ENCODE measurements around the gene ACSM3. TPM values are rescaled to one million over a fixed set of nuclear protein-coding genes. Genes with fewer than 3 reads are reported as not detected.

Gene ACSM3
- total RNA-seq, 1 experiment from 2014 or later: 2.3 TPM

DNA sequence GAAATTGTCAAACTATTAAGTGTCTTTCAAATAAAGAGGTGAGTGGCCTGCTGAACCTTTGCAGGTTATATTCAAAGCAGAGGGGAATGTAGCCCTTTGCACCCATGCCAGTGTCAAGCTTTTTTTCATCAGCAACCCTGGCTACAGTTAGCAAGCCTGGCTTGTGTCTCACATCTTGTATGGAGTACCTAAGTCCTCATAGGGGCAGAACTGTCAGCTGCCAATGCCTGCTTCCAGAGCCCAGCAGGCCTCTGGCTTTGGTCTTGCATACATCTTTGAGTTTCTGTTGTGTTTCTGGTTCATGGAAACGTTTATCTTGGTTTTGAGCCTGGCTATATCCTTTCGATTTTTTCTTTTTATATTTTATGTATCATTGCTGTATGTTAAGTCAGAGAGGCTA is 69.3 kb downstream of the ACSM3 start:
- Mint-ChIP-seq H3K27ac (ENCODE audit: low read depth, unreplicated experiment) (no peak overlapping the region), H3K27me3 (ENCODE audit: insufficient read depth, unreplicated experiment) (no peaks in the 10 kb centered on the region), H3K9me3 (ENCODE audit: unreplicated experiment) (no peaks in the 10 kb centered on the region), H3K4me3 (ENCODE audit: unreplicated experiment) (no peak overlapping the region), H3K36me3 (ENCODE audit: insufficient read depth, unreplicated experiment) (peaks cover 18% of the 10 kb centered on the region), H3K4me1 (ENCODE audit: insufficient read depth, unreplicated experiment) (no peaks in the 10 kb centered on the region)
- POLR2A ChIA-PET: interaction anchor here (0.8 kb wide), 1 partner anchor 19 kb away, joined by 4 read pairs; no protein-coding TSS in a partner anchor
- CTCF ChIA-PET: interaction anchor here (0.5 to 1.1 kb wide), 4 partner anchors 33 to 304 kb away, joined by 3 to 4 read pairs (median 3); no protein-coding TSS in a partner anchor
- no peak for DNase-seq (ENCODE audit: unreplicated experiment)
- no TSS peak for BruUV-seq (replicated peaks)
- intact Hi-C loops (cut with micrococcal nuclease): no loop called here
- TF ChIP-seq CTCF (IDR thresholded peaks at IDR 0.05; ENCODE audit: unreplicated experiment): no peak

DNA sequence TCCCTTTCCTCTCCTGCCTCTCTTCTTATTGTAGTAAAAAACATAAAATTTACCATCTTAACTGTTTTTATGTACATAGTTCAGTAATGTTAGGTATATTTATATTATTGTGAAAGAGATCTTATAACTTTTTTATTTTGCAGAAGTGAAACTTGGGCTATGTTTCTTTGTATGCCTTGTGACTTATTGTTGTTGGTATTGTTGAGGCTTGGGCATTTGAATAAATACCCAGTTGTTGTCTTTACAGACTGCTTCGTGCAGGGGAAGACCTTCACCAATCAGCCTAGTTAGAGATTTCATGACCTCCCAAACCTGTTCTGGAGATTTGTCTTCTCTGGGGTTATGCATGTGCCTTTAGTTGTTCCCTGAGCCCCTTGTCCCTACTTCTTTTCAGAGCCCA is 74.4 kb downstream of the ACSM3 start:
- no peak overlapping the region for H3K4me3 Mint-ChIP-seq (ENCODE audit: unreplicated experiment)
- intact Hi-C loops (cut with micrococcal nuclease): no loop called here
- POLR2A ChIA-PET: no interaction called here
- no peaks in the 10 kb centered on the region for H3K9me3 Mint-ChIP-seq (ENCODE audit: unreplicated experiment)
- BruUV-seq (replicated peaks): no TSS peak
- no peak for DNase-seq (ENCODE audit: unreplicated experiment)
- peaks cover 24% of the 10 kb centered on the region for H3K36me3 Mint-ChIP-seq (ENCODE audit: insufficient read depth, unreplicated experiment)
- H3K4me1 Mint-ChIP-seq (ENCODE audit: insufficient read depth, unreplicated experiment): no peaks in the 10 kb centered on the region
- H3K27me3 Mint-ChIP-seq (ENCODE audit: insufficient read depth, unreplicated experiment): no peaks in the 10 kb centered on the region
- no peak for TF ChIP-seq CTCF (IDR thresholded peaks at IDR 0.05; ENCODE audit: unreplicated experiment)
- H3K27ac Mint-ChIP-seq (ENCODE audit: low read depth, unreplicated experiment): no peak overlapping the region
- CTCF ChIA-PET: interaction anchor here (0.5 kb wide), 1 partner anchor 434 kb away, joined by 6 read pairs; no protein-coding TSS in a partner anchor

DNA sequence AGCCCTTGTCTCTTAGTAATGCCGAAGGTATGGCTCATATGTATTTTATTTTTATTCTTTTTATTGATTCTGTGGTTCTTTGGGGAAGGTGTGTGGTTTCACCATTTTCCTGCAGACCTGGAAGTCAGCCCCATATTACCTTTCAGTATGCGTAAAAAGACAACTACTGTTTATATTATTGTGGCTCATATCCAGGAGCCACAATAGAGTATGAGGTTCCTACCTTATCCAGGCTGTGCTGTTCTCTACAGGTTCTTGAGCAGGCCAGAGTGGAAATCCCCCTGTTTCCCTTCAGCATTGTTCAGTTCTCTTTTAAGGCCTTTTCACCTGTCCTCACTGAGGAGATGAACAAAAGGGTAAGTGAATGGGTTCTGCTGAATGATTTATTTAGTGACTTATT is 75.7 kb downstream of the ACSM3 start:
- intact Hi-C loops (cut with micrococcal nuclease): no loop called here
- no TSS peak for BruUV-seq (replicated peaks)
- H3K36me3 Mint-ChIP-seq (ENCODE audit: insufficient read depth, unreplicated experiment): peaks cover 31% of the 10 kb centered on the region

GRCh38 chr16:20844054-20844453 is 80.2 kb downstream of the ACSM3 start:
- DNase-seq (ENCODE audit: unreplicated experiment): no peak
- no peak for TF ChIP-seq CTCF (IDR thresholded peaks at IDR 0.05; ENCODE audit: unreplicated experiment)
- POLR2A ChIA-PET: interaction anchor here (1.1 kb wide), 1 partner anchor 13 kb away, joined by 3 read pairs; no protein-coding TSS in a partner anchor
- H3K27me3 Mint-ChIP-seq (ENCODE audit: insufficient read depth, unreplicated experiment): no peaks in the 10 kb centered on the region
- H3K4me1 Mint-ChIP-seq (ENCODE audit: insufficient read depth, unreplicated experiment): peaks cover under 1% of the 10 kb centered on the region
- peak overlapping the region; percentile 54 for H3K27ac Mint-ChIP-seq (ENCODE audit: low read depth, unreplicated experiment)
- intact Hi-C loops (cut with micrococcal nuclease): no loop called here
- H3K36me3 Mint-ChIP-seq (ENCODE audit: insufficient read depth, unreplicated experiment): peaks cover 27% of the 10 kb centered on the region
- H3K4me3 Mint-ChIP-seq (ENCODE audit: unreplicated experiment): no peak overlapping the region
- H3K9me3 Mint-ChIP-seq (ENCODE audit: unreplicated experiment): no peaks in the 10 kb centered on the region
- CTCF ChIA-PET: interaction anchor here (0.6 kb wide), 1 partner anchor 135 kb away, joined by 3 read pairs; no protein-coding TSS in a partner anchor
- BruUV-seq (replicated peaks): no TSS peak

More for the DNA sequence above, 75.7 kb downstream of the ACSM3 start:
- H3K4me1 Mint-ChIP-seq (ENCODE audit: insufficient read depth, unreplicated experiment): no peaks in the 10 kb centered on the region
- H3K4me3 Mint-ChIP-seq (ENCODE audit: unreplicated experiment): no peak overlapping the region
- ChIA-PET CTCF (no interaction called here), POLR2A (no interaction called here)
- TF ChIP-seq CTCF (IDR thresholded peaks at IDR 0.05; ENCODE audit: unreplicated experiment): no peak
- H3K9me3 Mint-ChIP-seq (ENCODE audit: unreplicated experiment): no peaks in the 10 kb centered on the region
- H3K27me3 Mint-ChIP-seq (ENCODE audit: insufficient read depth, unreplicated experiment): no peaks in the 10 kb centered on the region
- no peak for DNase-seq (ENCODE audit: unreplicated experiment)
- H3K27ac Mint-ChIP-seq (ENCODE audit: low read depth, unreplicated experiment): no peak overlapping the region

Data from MCF 10A (cell line).